ENCODE results near the gene SCN8A. TPM values are rescaled to one million over a fixed set of nuclear protein-coding genes. Genes with fewer than 3 reads are reported as not detected.

The SCN8A gene
- total RNA-seq, 4 donors from 2014 or later = 0.28 to 4.1 TPM; not detected in 2

GRCh38 chr12:51771008-51771407 lies 180.0 kb downstream of the SCN8A start:
- DNase-seq = no peak
- Histone ChIP-seq H3K4me3 (no peak overlapping the region), H3K36me3 (no peaks in the 10 kb centered on the region), H3K27me3 (no peaks in the 10 kb centered on the region), H3K9me3 (no peaks in the 10 kb centered on the region), H3K4me1 (no peaks in the 10 kb centered on the region), H3K27ac (no peak overlapping the region)
- TF ChIP-seq CTCF (IDR thresholded peaks at IDR 0.05) (no peak), POLR2A (IDR thresholded peaks at IDR 0.05) (no peak)

GRCh38 chr12:51773145-51773869 lies 182.3 kb downstream of the SCN8A start:
- no peaks in the 10 kb centered on the region for H3K36me3 ChIP-seq
- H3K27me3 ChIP-seq = no peaks in the 10 kb centered on the region
- no peaks in the 10 kb centered on the region for H3K9me3 ChIP-seq
- H3K27ac ChIP-seq = no peak overlapping the region
- H3K4me3 ChIP-seq = no peak overlapping the region
- DNase-seq = no peak
- no peaks in the 10 kb centered on the region for H3K4me1 ChIP-seq
- TF ChIP-seq CTCF (IDR thresholded peaks at IDR 0.05) = no peak
- TF ChIP-seq POLR2A (IDR thresholded peaks at IDR 0.05) = no peak

DNA sequence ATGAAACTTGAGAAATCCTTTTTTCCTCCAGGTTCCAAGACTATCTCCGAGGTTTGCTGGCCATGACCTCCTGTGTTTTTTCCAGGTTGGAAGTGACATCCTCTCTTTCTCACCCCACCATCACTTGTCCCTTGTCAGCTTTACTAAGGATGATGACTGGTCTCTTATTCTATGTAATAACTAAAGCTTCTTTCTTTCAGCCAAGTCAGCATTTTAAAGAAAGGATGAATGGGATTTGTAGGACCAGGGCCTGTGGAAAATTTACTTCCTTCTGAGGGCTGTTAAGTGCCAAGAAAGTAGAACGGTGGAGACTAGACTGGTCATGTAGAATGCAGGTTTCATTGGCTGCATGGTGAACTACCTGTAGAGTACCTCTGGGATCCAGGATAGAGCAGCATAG lies 183.9 kb downstream of the SCN8A start:
- Histone ChIP-seq H3K4me3 (no peak overlapping the region), H3K4me1 (no peaks in the 10 kb centered on the region), H3K9me3 (no peaks in the 10 kb centered on the region), H3K27ac (no peak overlapping the region), H3K36me3 (no peaks in the 10 kb centered on the region), H3K27me3 (no peaks in the 10 kb centered on the region)
- no peak for DNase-seq
- no peak for TF ChIP-seq CTCF (IDR thresholded peaks at IDR 0.05)
- TF ChIP-seq POLR2A (IDR thresholded peaks at IDR 0.05) = no peak

- DNase-seq = no peak
- TF ChIP-seq CTCF (IDR thresholded peaks at IDR 0.05) (no peak), POLR2A (IDR thresholded peaks at IDR 0.05) (no peak)
Observed at GRCh38 chr12:51777457-51777856, 186.4 kb downstream of the SCN8A start.

DNA sequence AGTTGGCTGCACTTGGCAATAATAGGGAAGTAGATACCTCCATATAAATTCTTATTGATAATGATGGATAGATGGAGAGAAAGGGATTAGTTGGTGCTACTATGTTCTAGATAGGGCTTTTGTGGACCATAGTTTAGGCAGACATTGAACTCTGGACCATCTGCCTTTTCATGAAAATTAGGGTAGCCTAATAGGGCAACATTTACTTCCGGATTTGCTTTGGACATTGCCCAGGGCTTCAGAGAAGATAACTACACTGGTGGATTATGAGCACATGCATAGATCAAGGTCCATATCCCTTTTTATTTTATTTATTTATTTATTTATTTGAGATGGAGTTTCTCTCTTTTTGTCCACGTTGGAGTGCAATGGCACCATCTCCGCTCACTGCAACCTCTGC lies 186.9 kb downstream of the SCN8A start:
- no peak overlapping the region for H3K4me3 ChIP-seq
- no peaks in the 10 kb centered on the region for H3K36me3 ChIP-seq
- H3K4me1 ChIP-seq = no peaks in the 10 kb centered on the region
- H3K27me3 ChIP-seq = no peaks in the 10 kb centered on the region
- no peak for TF ChIP-seq CTCF (IDR thresholded peaks at IDR 0.05)
- TF ChIP-seq POLR2A (IDR thresholded peaks at IDR 0.05) = no peak
- DNase-seq = no peak
- no peaks in the 10 kb centered on the region for H3K9me3 ChIP-seq
- H3K27ac ChIP-seq = no peak overlapping the region

More at GRCh38 chr12:51777457-51777856, 186.4 kb downstream of the SCN8A start:
- no peaks in the 10 kb centered on the region for H3K9me3 ChIP-seq
- H3K4me3 ChIP-seq = no peak overlapping the region
- no peak overlapping the region for H3K27ac ChIP-seq
- no peaks in the 10 kb centered on the region for H3K27me3 ChIP-seq
- H3K36me3 ChIP-seq = no peaks in the 10 kb centered on the region
- no peaks in the 10 kb centered on the region for H3K4me1 ChIP-seq
